Prostate gland (tissue), 2 donors: ENCODE measurements around the gene INSR. TPM values are rescaled to one million over a fixed set of nuclear protein-coding genes. Genes with fewer than 3 reads are reported as not detected.
A peak's percentile ranks its signal among the peaks of the same experiment; 100 is the strongest.

Experiments used
- DNase-seq: peaks from one replicate; pipeline ENCODE4 v3.0.0-alpha.2; 2019; ENCODE audit warnings: low spot score
- H3K27ac ChIP-seq, 2 donors: fragments of 200-600 bp; sonication (generic); 2 replicates each; pipeline ENCODE4 v1.5.1; 2017 to 2019
- H3K27me3 ChIP-seq: fragments of 200-600 bp; sonication (generic); replicated peaks from 2 replicates; pipeline ENCODE4 v1.5.1; 2019; ENCODE audit not compliant: insufficient read depth
- H3K36me3 ChIP-seq, 2 donors: fragments of 200-600 bp; sonication (generic); 1 replicate in 1 of 2; 2 replicates in 1 of 2; pipeline versions ENCODE4 v1.5.1 to v1.8.1; 2017 to 2019
- H3K4me1 ChIP-seq: fragments of 200-600 bp; sonication (generic); replicated peaks from 2 replicates; pipeline ENCODE4 v1.5.1; 2019
- H3K4me3 ChIP-seq, 2 donors: fragments of 200-600 bp; sonication (generic); 2 replicates each; pipeline ENCODE4 v1.5.1; 2017 to 2019
- H3K9me3 ChIP-seq: fragments of 200-600 bp; sonication (generic); 2 replicates; pipeline ENCODE4 v1.5.1; 2017
- POLR2A ChIP-seq: fragments of 450-650 bp; IDR thresholded peaks from one replicate; pipeline ENCODE4 v1.6.1; 2016; ENCODE audit warnings: antibody characterized with exemption, mild to moderate bottlenecking
- POLR2AphosphoS5 ChIP-seq: sonication (generic); formaldehyde crosslinking; IDR thresholded peaks from one replicate; pipeline ENCODE4 v1.6.1; 2017; ENCODE audit warnings: antibody characterized with exemption
- WGBS: methylation state at CpG from one replicate; pipeline ENCODE4 v1.1.5; 2018; 5-methylcytosine and 5-hydroxymethylcytosine counted together
- intact Hi-C: fragments of 100-400 bp; cut with DNase I; formaldehyde crosslinking; loops from one replicate; pipeline ENCODE4 v1.14.2; 2022
- total RNA-seq, 2 donors: library from RNA; depleted of rRNA; stranded (reverse); fragments of >200 nt; gene quantifications; one replicate each; pipeline ENCODE4 v1.1.0, GENCODE V29; 2016
- TF ChIP-seq, protein P1 (sequence below), 4 experiments: fragments of 200-600 bp in 2 of 4; fragments of 450-650 bp in 2 of 4; sonication (generic) in 2 of 4; IDR thresholded peaks; 1 replicate in 3 of 4; 2 replicates in 1 of 4; pipeline ENCODE4 v1.5.1; 2016 to 2019; ENCODE audit warnings: antibody characterized with exemption in 4 of 4, mild to moderate bottlenecking in 2 of 4, moderate library complexity in 2 of 4

Gene INSR
- total RNA-seq, 2 donors from 2014 or later = 51.2 to 124 TPM

DNA sequence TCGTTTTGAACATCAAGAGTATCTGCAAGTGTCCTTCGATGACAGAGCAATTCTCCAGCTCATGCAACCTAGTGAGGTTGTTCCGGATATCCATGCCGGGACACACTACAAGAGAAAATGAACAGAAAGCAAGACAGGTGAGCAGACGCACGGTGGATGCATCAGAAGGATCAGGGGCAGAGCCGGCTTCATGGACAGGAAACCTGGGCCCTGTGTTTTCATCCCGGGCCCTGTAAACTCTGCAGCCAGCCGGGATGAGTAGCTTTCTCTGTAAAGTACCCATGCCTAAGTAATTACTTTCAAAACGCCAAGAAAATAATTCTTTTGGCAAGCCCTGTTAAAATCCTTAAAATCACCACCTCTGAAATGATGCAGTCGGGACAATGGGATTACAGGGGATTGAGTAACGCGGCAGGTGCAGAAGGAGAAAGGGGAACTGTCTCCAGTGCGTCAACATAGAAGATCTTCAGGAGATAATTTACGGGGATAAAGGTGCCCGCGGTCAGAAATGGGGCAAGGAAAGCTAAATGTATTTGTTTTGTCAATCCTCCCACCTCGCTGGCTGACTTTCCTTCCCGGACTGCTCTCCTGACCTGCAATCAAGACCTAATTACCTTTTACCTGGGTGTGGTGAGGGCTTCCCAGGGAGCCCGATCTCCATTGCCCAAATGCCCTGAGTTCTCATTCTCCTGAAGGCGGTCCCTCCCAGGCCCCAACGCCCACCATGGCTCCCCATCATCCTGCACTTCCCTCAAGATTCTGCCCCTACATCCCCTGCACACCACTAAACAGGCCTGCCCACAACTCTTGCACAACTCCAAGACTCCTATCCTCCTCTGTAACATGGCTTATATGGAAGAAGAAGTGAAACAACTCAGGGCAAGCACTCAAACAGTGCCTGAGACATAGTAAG is 26.2 kb downstream of the INSR start:
- Histone ChIP-seq H3K9me3 (no peaks in the 10 kb centered on the region), H3K27me3 (no peaks in the 10 kb centered on the region), H3K4me1 (no peaks in the 10 kb centered on the region), H3K36me3 (no peaks in the 10 kb centered on the region), H3K4me3 (no peak overlapping the region), H3K27ac (peak overlapping the region in 1 of 2 donors; percentile 0)
- TF ChIP-seq POLR2AphosphoS5 (no peak), POLR2A (no peak)
- TF ChIP-seq, protein P1, sequence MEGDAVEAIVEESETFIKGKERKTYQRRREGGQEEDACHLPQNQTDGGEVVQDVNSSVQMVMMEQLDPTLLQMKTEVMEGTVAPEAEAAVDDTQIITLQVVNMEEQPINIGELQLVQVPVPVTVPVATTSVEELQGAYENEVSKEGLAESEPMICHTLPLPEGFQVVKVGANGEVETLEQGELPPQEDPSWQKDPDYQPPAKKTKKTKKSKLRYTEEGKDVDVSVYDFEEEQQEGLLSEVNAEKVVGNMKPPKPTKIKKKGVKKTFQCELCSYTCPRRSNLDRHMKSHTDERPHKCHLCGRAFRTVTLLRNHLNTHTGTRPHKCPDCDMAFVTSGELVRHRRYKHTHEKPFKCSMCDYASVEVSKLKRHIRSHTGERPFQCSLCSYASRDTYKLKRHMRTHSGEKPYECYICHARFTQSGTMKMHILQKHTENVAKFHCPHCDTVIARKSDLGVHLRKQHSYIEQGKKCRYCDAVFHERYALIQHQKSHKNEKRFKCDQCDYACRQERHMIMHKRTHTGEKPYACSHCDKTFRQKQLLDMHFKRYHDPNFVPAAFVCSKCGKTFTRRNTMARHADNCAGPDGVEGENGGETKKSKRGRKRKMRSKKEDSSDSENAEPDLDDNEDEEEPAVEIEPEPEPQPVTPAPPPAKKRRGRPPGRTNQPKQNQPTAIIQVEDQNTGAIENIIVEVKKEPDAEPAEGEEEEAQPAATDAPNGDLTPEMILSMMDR (IDR thresholded peaks at IDR 0.05) = no peak
- DNase-seq = no peak
- WGBS = 68% methylated on average over 22 of the region's 22 CpGs
- intact Hi-C loops = no loop called here

GRCh38 chr19:7266832-7267231 is 27.4 kb downstream of the INSR start:
- H3K27ac ChIP-seq = peak overlapping the region; percentile 32 to 55
- H3K36me3 ChIP-seq = no peaks in the 10 kb centered on the region
- H3K9me3 ChIP-seq = no peaks in the 10 kb centered on the region
- no peaks in the 10 kb centered on the region for H3K27me3 ChIP-seq
- H3K4me3 ChIP-seq = no peak overlapping the region
- no peak for TF ChIP-seq POLR2AphosphoS5
- TF ChIP-seq, protein P1 (IDR thresholded peaks at IDR 0.05) = no peak
- TF ChIP-seq POLR2A = no peak
- 91% methylated on average over 7 of the region's 7 CpGs for WGBS
- no peaks in the 10 kb centered on the region for H3K4me1 ChIP-seq
- DNase-seq = no peak
- intact Hi-C loops = no loop called here

GRCh38 chr19:7265963-7266362 is 28.3 kb downstream of the INSR start:
- Histone ChIP-seq H3K27ac (peak overlapping the region; percentile 32 to 55), H3K27me3 (no peaks in the 10 kb centered on the region), H3K36me3 (no peaks in the 10 kb centered on the region), H3K4me1 (no peaks in the 10 kb centered on the region), H3K4me3 (no peak overlapping the region), H3K9me3 (no peaks in the 10 kb centered on the region)
- peak; percentile 76 for DNase-seq
- 14% methylated on average over 5 of the region's 5 CpGs for WGBS
- TF ChIP-seq POLR2A (no peak), POLR2AphosphoS5 (peak; percentile 93)
- TF ChIP-seq, protein P1 (IDR thresholded peaks at IDR 0.05) = peak in 1 of 4 experiments; percentile 6
- intact Hi-C loops = no loop called here

GRCh38 chr19:7264858-7265257 is 29.4 kb downstream of the INSR start:
- H3K27ac ChIP-seq = peak overlapping the region; percentile 32 to 48
- WGBS = 96% methylated on average over 4 of the region's 4 CpGs
- no peaks in the 10 kb centered on the region for H3K36me3 ChIP-seq
- no peaks in the 10 kb centered on the region for H3K4me1 ChIP-seq
- intact Hi-C loops = no loop called here
- no peaks in the 10 kb centered on the region for H3K9me3 ChIP-seq
- no peaks in the 10 kb centered on the region for H3K27me3 ChIP-seq
- no peak overlapping the region for H3K4me3 ChIP-seq
- no peak for TF ChIP-seq POLR2A
- TF ChIP-seq POLR2AphosphoS5 = no peak
- TF ChIP-seq, protein P1 (IDR thresholded peaks at IDR 0.05) = no peak
- no peak for DNase-seq

GRCh38 chr19:7263521-7263920 is 30.7 kb downstream of the INSR start:
- no peak for DNase-seq
- H3K9me3 ChIP-seq = no peaks in the 10 kb centered on the region
- intact Hi-C loops = no loop called here
- TF ChIP-seq POLR2A = no peak
- TF ChIP-seq, protein P1 (IDR thresholded peaks at IDR 0.05) = no peak
- TF ChIP-seq POLR2AphosphoS5 = no peak
- no peaks in the 10 kb centered on the region for H3K27me3 ChIP-seq
- no peaks in the 10 kb centered on the region for H3K4me1 ChIP-seq
- H3K4me3 ChIP-seq = no peak overlapping the region
- WGBS = 68% methylated on average over 5 of the region's 5 CpGs
- no peaks in the 10 kb centered on the region for H3K36me3 ChIP-seq
- H3K27ac ChIP-seq = peak overlapping the region in 1 of 2 donors; percentile 1
